H9 (cell line): ENCODE measurements around the gene PAX3. TPM values are rescaled to one million over a fixed set of nuclear protein-coding genes. Genes with fewer than 3 reads are reported as not detected.

Experiments used
- DNase-seq: peaks from one replicate; pipeline ENCODE4 v3.0.0-alpha.2; 2017
- H2AFZ ChIP-seq: one replicate; pipeline ENCODE4 v1.6.1; 2013; ENCODE audit warnings: mild to moderate bottlenecking, low read length, control low read depth, moderate library complexity
- H2AK5ac ChIP-seq: 2 replicates; pipeline ENCODE4 v1.6.1; 2013; ENCODE audit warnings: low read length, control low read depth, mixed read lengths; ENCODE audit not compliant: insufficient read length
- H2BK120ac ChIP-seq: one replicate; pipeline ENCODE4 v1.6.1; 2013; ENCODE audit warnings: low read depth, mild to moderate bottlenecking, low read length, control low read depth, inconsistent platforms; ENCODE audit not compliant: poor library complexity, severe bottlenecking
- H2BK12ac ChIP-seq: 2 replicates; pipeline ENCODE4 v1.6.1; 2013; ENCODE audit warnings: low read length, control low read depth, mixed read lengths, low read depth; ENCODE audit not compliant: insufficient read length
- H2BK15ac ChIP-seq: 2 replicates; pipeline ENCODE4 v1.6.1; 2013; ENCODE audit warnings: low read depth, low read length, control low read depth
- H2BK20ac ChIP-seq: one replicate; pipeline ENCODE4 v1.6.1; 2013; ENCODE audit warnings: low read depth, mild to moderate bottlenecking, low read length, control low read depth, inconsistent platforms; ENCODE audit not compliant: poor library complexity, severe bottlenecking
- H2BK5ac ChIP-seq: 2 replicates; pipeline ENCODE4 v1.6.1; 2013; ENCODE audit warnings: low read length, control low read depth, mixed read lengths; ENCODE audit not compliant: insufficient read length
- H3K14ac ChIP-seq: 2 replicates; pipeline ENCODE4 v1.6.1; 2013; ENCODE audit warnings: low read length, control low read depth; ENCODE audit not compliant: insufficient read depth
- H3K18ac ChIP-seq: 2 replicates; pipeline ENCODE4 v1.6.1; 2013; ENCODE audit warnings: low read depth, mild to moderate bottlenecking, mixed read lengths, low read length, control low read depth; ENCODE audit not compliant: insufficient read length
- H3K23ac ChIP-seq: 2 replicates; pipeline ENCODE4 v1.6.1; 2013; ENCODE audit warnings: low read length, control low read depth, mixed read lengths, low read depth; ENCODE audit not compliant: insufficient read length
- H3K23me2 ChIP-seq: 2 replicates; pipeline ENCODE4 v1.6.1; 2013; ENCODE audit warnings: low read depth, mild to moderate bottlenecking, mixed read lengths, low read length, control low read depth; ENCODE audit not compliant: insufficient read length, poor library complexity, severe bottlenecking
- H3K27ac ChIP-seq: 2 replicates; pipeline ENCODE4 v1.5.1; 2013; ENCODE audit warnings: low read length, control low read depth, mixed read lengths, low read depth; ENCODE audit not compliant: insufficient read length
- H3K27me3 ChIP-seq: 2 replicates; pipeline ENCODE4 v1.6.1; 2013; ENCODE audit warnings: low read length, control low read depth, inconsistent platforms; ENCODE audit not compliant: insufficient read depth
- H3K4ac ChIP-seq: 2 replicates; pipeline ENCODE4 v1.6.1; 2013; ENCODE audit warnings: low read depth, mild to moderate bottlenecking, control low read depth, inconsistent platforms, low read length, moderate library complexity
- H3K4me1 ChIP-seq: 2 replicates; pipeline ENCODE4 v1.6.1; 2013; ENCODE audit warnings: low read length, control low read depth, inconsistent platforms; ENCODE audit not compliant: insufficient read depth
- H3K4me2 ChIP-seq: 2 replicates; pipeline ENCODE4 v1.6.1; 2013; ENCODE audit warnings: low read length, control low read depth, mixed read lengths; ENCODE audit not compliant: insufficient read length, insufficient read depth
- H3K56ac ChIP-seq: 2 replicates; pipeline ENCODE4 v1.6.1; 2013; ENCODE audit warnings: low read depth, mild to moderate bottlenecking, mixed read lengths, low read length, control low read depth; ENCODE audit not compliant: insufficient read length
- H3K79me1 ChIP-seq: 2 replicates; pipeline ENCODE4 v1.6.1; 2013; ENCODE audit warnings: low read depth, mild to moderate bottlenecking, moderate library complexity, low read length, control low read depth, inconsistent platforms; ENCODE audit not compliant: insufficient read depth, poor library complexity, severe bottlenecking
- H3K79me2 ChIP-seq: 2 replicates; pipeline ENCODE4 v1.6.1; 2013; ENCODE audit warnings: low read length, control low read depth, inconsistent platforms; ENCODE audit not compliant: insufficient read depth
- H3K9ac ChIP-seq: 2 replicates; pipeline ENCODE4 v1.6.1; 2013; ENCODE audit warnings: low read length, control low read depth, mixed read lengths; ENCODE audit not compliant: insufficient read length; ENCODE audit errors: extremely low read depth
- H3K9me3 ChIP-seq: one replicate; pipeline ENCODE4 v1.6.1; 2013; ENCODE audit warnings: low read depth, low read length, inconsistent platforms; ENCODE audit not compliant: control insufficient read depth
- H3T11ph ChIP-seq: one replicate; pipeline ENCODE4 v1.6.1; 2013; ENCODE audit warnings: mild to moderate bottlenecking, low read length, control low read depth, inconsistent platforms
- H4K20me1 ChIP-seq: one replicate; pipeline ENCODE4 v1.6.1; 2013; ENCODE audit not compliant: control insufficient read depth, insufficient read length, insufficient read depth
- H4K5ac ChIP-seq: 2 replicates; pipeline ENCODE4 v1.6.1; 2013; ENCODE audit warnings: low read depth, mild to moderate bottlenecking, mixed read lengths, low read length, control low read depth; ENCODE audit not compliant: insufficient read length
- H4K8ac ChIP-seq: replicated peaks from 2 replicates; pipeline ENCODE4 v1.6.1; 2013; ENCODE audit warnings: low read length, control low read depth, mixed read lengths, low read depth; ENCODE audit not compliant: insufficient read length
- H4K91ac ChIP-seq: 2 replicates; pipeline ENCODE4 v1.6.1; 2013; ENCODE audit warnings: low read depth, mild to moderate bottlenecking, moderate library complexity, mixed read lengths, low read length, control low read depth; ENCODE audit not compliant: insufficient read length
- H3K27ac Mint-ChIP-seq, 3 experiments: 2 replicates in 2 of 3; 3 replicates in 1 of 3; pipeline ENCODE4 v1.8.0; 2020 to 2021; ENCODE audit warnings: mixed read lengths in 3 of 3, mild to moderate bottlenecking in 1 of 3, moderate library complexity in 1 of 3
- H3K27me3 Mint-ChIP-seq: 2 replicates; pipeline ENCODE4 v1.8.0; 2021; ENCODE audit warnings: low read depth, mild to moderate bottlenecking, moderate library complexity, mixed read lengths
- H3K36me3 Mint-ChIP-seq, 3 experiments: 2 replicates in 2 of 3; 3 replicates in 1 of 3; pipeline ENCODE4 v1.8.0; 2020 to 2021; ENCODE audit warnings: low read depth in 3 of 3, mixed read lengths in 3 of 3; ENCODE audit not compliant: insufficient read depth in 1 of 3
- H3K4me1 Mint-ChIP-seq, 2 experiments: 2 replicates each; pipeline ENCODE4 v1.8.0; 2020; ENCODE audit warnings: mixed read lengths in 2 of 2
- H3K4me3 Mint-ChIP-seq, 2 experiments: 2 replicates in 1 of 2; 3 replicates in 1 of 2; pipeline ENCODE4 v1.8.0; 2020 to 2021; ENCODE audit warnings: mild to moderate bottlenecking in 2 of 2, mixed read lengths in 2 of 2, moderate library complexity in 1 of 2
- H3K9me3 Mint-ChIP-seq, 2 experiments: 2 replicates in 1 of 2; 3 replicates in 1 of 2; pipeline ENCODE4 v1.8.0; 2020; ENCODE audit warnings: mild to moderate bottlenecking in 2 of 2, mixed read lengths in 2 of 2, moderate library complexity in 1 of 2
- WGBS: extraction: QIAGEN DNeasy Blood & Tissue Kit; methylation state at CpG from one replicate; pipeline ENCODE4 v1.1.7; 2013; ENCODE audit warnings: missing lambda C conversion rate, low lambda C conversion rate, mixed read lengths; ENCODE audit not compliant: insufficient read length; ENCODE audit errors: extremely low coverage; 5-methylcytosine and 5-hydroxymethylcytosine counted together
- total RNA-seq: library from RNA; stranded (reverse); gene quantifications from 2 replicates; pipeline ENCODE4 v1.2.1, GENCODE V29; 2021
- TF ChIP-seq, protein P1 (sequence below): fragments of 200-600 bp; sonication (generic); conservative IDR thresholded peaks from 3 replicates; pipeline ENCODE4 v1.8.0; 2021; ENCODE audit warnings: antibody characterized with exemption, mild to moderate bottlenecking

Gene PAX3
- total RNA-seq, 1 experiment from 2014 or later: not detected

DNA sequence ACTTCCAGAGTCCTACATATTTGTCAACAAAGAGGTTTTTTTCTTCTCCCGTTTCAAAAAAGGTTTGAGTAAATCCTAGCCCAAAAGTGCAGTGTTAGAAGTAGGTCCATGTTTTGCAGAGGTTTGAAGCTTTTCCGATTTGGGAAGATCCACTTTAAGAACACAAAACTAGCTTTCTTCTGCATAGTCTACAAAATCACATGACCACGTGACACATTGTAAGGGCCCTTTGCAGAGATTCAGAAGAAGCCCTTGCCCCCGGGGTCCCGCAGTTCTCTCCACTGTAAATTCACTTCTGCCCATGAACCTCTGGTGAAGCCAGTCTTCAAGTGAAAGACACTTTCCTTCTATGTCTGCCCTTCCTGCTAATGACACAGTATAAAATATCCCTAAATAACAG is 49.4 kb downstream of the PAX3 start:
- H3T11ph ChIP-seq: no peak overlapping the region
- no peak overlapping the region for H2BK120ac ChIP-seq
- no peak overlapping the region for H3K27ac ChIP-seq
- H3K4ac ChIP-seq: no peak overlapping the region
- H3K23ac ChIP-seq: no peak overlapping the region
- no peak overlapping the region for H4K8ac ChIP-seq
- no peaks in the 10 kb centered on the region for H3K79me1 ChIP-seq
- H2BK12ac ChIP-seq: no peak overlapping the region
- TF ChIP-seq, protein P1, sequence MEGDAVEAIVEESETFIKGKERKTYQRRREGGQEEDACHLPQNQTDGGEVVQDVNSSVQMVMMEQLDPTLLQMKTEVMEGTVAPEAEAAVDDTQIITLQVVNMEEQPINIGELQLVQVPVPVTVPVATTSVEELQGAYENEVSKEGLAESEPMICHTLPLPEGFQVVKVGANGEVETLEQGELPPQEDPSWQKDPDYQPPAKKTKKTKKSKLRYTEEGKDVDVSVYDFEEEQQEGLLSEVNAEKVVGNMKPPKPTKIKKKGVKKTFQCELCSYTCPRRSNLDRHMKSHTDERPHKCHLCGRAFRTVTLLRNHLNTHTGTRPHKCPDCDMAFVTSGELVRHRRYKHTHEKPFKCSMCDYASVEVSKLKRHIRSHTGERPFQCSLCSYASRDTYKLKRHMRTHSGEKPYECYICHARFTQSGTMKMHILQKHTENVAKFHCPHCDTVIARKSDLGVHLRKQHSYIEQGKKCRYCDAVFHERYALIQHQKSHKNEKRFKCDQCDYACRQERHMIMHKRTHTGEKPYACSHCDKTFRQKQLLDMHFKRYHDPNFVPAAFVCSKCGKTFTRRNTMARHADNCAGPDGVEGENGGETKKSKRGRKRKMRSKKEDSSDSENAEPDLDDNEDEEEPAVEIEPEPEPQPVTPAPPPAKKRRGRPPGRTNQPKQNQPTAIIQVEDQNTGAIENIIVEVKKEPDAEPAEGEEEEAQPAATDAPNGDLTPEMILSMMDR: no peak
- H2AK5ac ChIP-seq: no peak overlapping the region
- H4K91ac ChIP-seq: no peak overlapping the region
- no peaks in the 10 kb centered on the region for H3K79me2 ChIP-seq
- H3K56ac ChIP-seq: no peak overlapping the region
- H3K9ac ChIP-seq: no peak overlapping the region
- no peak overlapping the region for H3K4me2 ChIP-seq
- Mint-ChIP-seq H3K27ac (no peak overlapping the region), H3K36me3 (no peaks in the 10 kb centered on the region; a peak in 1 of 7 replicates), H3K9me3 (peaks cover 0 to 2% of the 10 kb centered on the region in 2 experiments; a peak in 1 of 5 replicates), H3K4me1 (peaks cover 3 to 6% of the 10 kb centered on the region in 2 experiments; a peak in 2 of 4 replicates), H3K4me3 (no peak overlapping the region), H3K27me3 (peaks cover 38% of the 10 kb centered on the region)
- H4K20me1 ChIP-seq: no peaks in the 10 kb centered on the region
- no peak overlapping the region for H2AFZ ChIP-seq
- no peak overlapping the region for H2BK5ac ChIP-seq
- H4K5ac ChIP-seq: no peak overlapping the region
- no peak overlapping the region for H2BK15ac ChIP-seq
- H3K27me3 ChIP-seq: no peaks in the 10 kb centered on the region
- WGBS: no CpG with 5 or more reads among the region's 5 CpGs
- no peak overlapping the region for H3K18ac ChIP-seq
- no peaks in the 10 kb centered on the region for H3K4me1 ChIP-seq
- no peak overlapping the region for H2BK20ac ChIP-seq
- no peak overlapping the region for H3K14ac ChIP-seq
- DNase-seq: no peak
- H3K9me3 ChIP-seq: no peaks in the 10 kb centered on the region
- H3K23me2 ChIP-seq: no peaks in the 10 kb centered on the region
